ENCODE data around the gene PAF1.

PAF1 gene

GRCh38 chr19:39407410-39407659 is 16.4 kb upstream of the PAF1 start:
- TF ChIP-seq CTCF (IDR thresholded peaks at IDR 0.05; ENCODE audit: unreplicated experiment in 3 of 3), result no peak
- Mint-ChIP-seq H3K27ac (peak overlapping the region; percentile 79 to 84 (median 79)), H3K27me3 (ENCODE audit: low read depth) (peaks cover 5% of the 10 kb centered on the region), H3K36me3 (ENCODE audit: low read depth) (no peaks in the 10 kb centered on the region), H3K4me1 (peaks cover 38% of the 10 kb centered on the region), H3K4me3 (peak overlapping the region; percentile 79 to 93 (median 90)), H3K9me3 (no peaks in the 10 kb centered on the region)

- H3K9me3 Mint-ChIP-seq, result no peaks in the 10 kb centered on the region
- peak within 1 kb of the TSS; percentile 79 to 97 (median 82) for H3K27ac Mint-ChIP-seq
- peaks cover 38% of the 10 kb centered on the region for H3K4me1 Mint-ChIP-seq
- no peaks in the 10 kb centered on the region for H3K36me3 Mint-ChIP-seq (ENCODE audit: low read depth)
- H3K4me3 Mint-ChIP-seq, result peak within 1 kb of the TSS; percentile 79 to 93 (median 90)
- no peak for TF ChIP-seq CTCF (IDR thresholded peaks at IDR 0.05; ENCODE audit: unreplicated experiment in 3 of 3)
- no peaks in the 10 kb centered on the region for H3K27me3 Mint-ChIP-seq (ENCODE audit: low read depth)
Measured at GRCh38 chr19:39406656-39407409, 15.9 kb upstream of the PAF1 start, which contains the start of gene ZFP36. TSS of gene ZFP36 (plus strand) at chr19:39406847. CDS start at chr19:39406905, 58 bp downstream.

- Mint-ChIP-seq H3K4me1 (peaks cover 38% of the 10 kb centered on the region), H3K27ac (peak overlapping the region; percentile 79 to 97 (median 82)), H3K4me3 (peak overlapping the region; percentile 79 to 92 (median 88)), H3K36me3 (ENCODE audit: low read depth) (no peaks in the 10 kb centered on the region), H3K9me3 (no peaks in the 10 kb centered on the region), H3K27me3 (ENCODE audit: low read depth) (no peaks in the 10 kb centered on the region)
- TF ChIP-seq CTCF (IDR thresholded peaks at IDR 0.05; ENCODE audit: unreplicated experiment in 3 of 3), result no peak
Measured at GRCh38 chr19:39405958-39406655, 15.2 kb upstream of the PAF1 start.

- no peak for TF ChIP-seq CTCF (IDR thresholded peaks at IDR 0.05; ENCODE audit: unreplicated experiment in 3 of 3)
- peaks cover 35% of the 10 kb centered on the region for H3K4me1 Mint-ChIP-seq
- peak overlapping the region; percentile 40 to 97 (median 82) for H3K27ac Mint-ChIP-seq
- peak overlapping the region; percentile 79 to 92 (median 88) for H3K4me3 Mint-ChIP-seq
- no peaks in the 10 kb centered on the region for H3K9me3 Mint-ChIP-seq
- no peaks in the 10 kb centered on the region for H3K36me3 Mint-ChIP-seq (ENCODE audit: low read depth)
- H3K27me3 Mint-ChIP-seq (ENCODE audit: low read depth), result no peaks in the 10 kb centered on the region
Measured at GRCh38 chr19:39405261-39405957, 14.5 kb upstream of the PAF1 start.

GRCh38 chr19:39403331-39404312 is 12.7 kb upstream of the PAF1 start:
- Mint-ChIP-seq H3K9me3 (no peaks in the 10 kb centered on the region), H3K36me3 (ENCODE audit: low read depth) (peaks cover 4% of the 10 kb centered on the region), H3K4me1 (peaks cover 30% of the 10 kb centered on the region), H3K27me3 (ENCODE audit: low read depth) (no peaks in the 10 kb centered on the region), H3K4me3 (peak overlapping the region; percentile 89 to 91 (median 90)), H3K27ac (peak overlapping the region; percentile 94 to 98 (median 97))
- no peak for TF ChIP-seq CTCF (IDR thresholded peaks at IDR 0.05; ENCODE audit: unreplicated experiment in 3 of 3)

All from nephron (organoid).